Muscle layer of duodenum (tissue), 2 donors: ENCODE results near the gene OSM.
A peak's percentile ranks its signal among the peaks of the same experiment; 100 is the strongest.

Experiments used
- H3K27ac ChIP-seq: one replicate; pipeline ENCODE4 v1.7.0; 2013; ENCODE audit warnings: mild to moderate bottlenecking, low read length
- H3K27me3 ChIP-seq: one replicate; pipeline ENCODE4 v1.7.0; 2013; ENCODE audit warnings: low read depth, mild to moderate bottlenecking, control low read depth, low read length
- H3K36me3 ChIP-seq, 2 donors: one replicate each; pipeline ENCODE4 v1.7.0; 2013; ENCODE audit warnings: low read length in 2 of 2, control low read depth in 1 of 2, mild to moderate bottlenecking in 1 of 2; ENCODE audit not compliant: insufficient read depth in 2 of 2, control insufficient read depth in 1 of 2
- H3K4me1 ChIP-seq, 2 donors: one replicate each; pipeline ENCODE4 v1.7.0; 2013; ENCODE audit warnings: low read length in 2 of 2, mild to moderate bottlenecking in 2 of 2, control low read depth in 1 of 2, moderate library complexity in 1 of 2; ENCODE audit not compliant: insufficient read depth in 2 of 2, control insufficient read depth in 1 of 2
- H3K4me3 ChIP-seq, 2 donors: one replicate each; pipeline ENCODE4 v1.7.0; 2013; ENCODE audit warnings: low read length in 2 of 2, low read depth in 1 of 2, mild to moderate bottlenecking in 1 of 2
- H3K9me3 ChIP-seq, 2 donors: one replicate each; pipeline ENCODE4 v1.7.0; 2013; ENCODE audit warnings: low read length in 2 of 2, control low read depth in 1 of 2, mild to moderate bottlenecking in 1 of 2; ENCODE audit not compliant: control insufficient read depth in 1 of 2
- donor health status: healthy.

Gene OSM

GRCh38 chr22:30246814-30247376 is 19.8 kb downstream of the OSM start:
- Histone ChIP-seq H3K27ac (peak overlapping the region; percentile 69), H3K4me3 (peak overlapping the region; percentile 57 to 59), H3K9me3 (no peaks in the 10 kb centered on the region), H3K27me3 (peaks cover 4% of the 10 kb centered on the region), H3K4me1 (peaks cover 3 to 11% of the 10 kb centered on the region in 2 donors), H3K36me3 (peaks cover 0 to 6% of the 10 kb centered on the region in 2 donors)

- Histone ChIP-seq H3K4me1 (peaks cover 3 to 11% of the 10 kb centered on the region in 2 donors), H3K27ac (peak within 1 kb of the TSS; percentile 69), H3K9me3 (no peaks in the 10 kb centered on the region), H3K27me3 (peaks cover 4% of the 10 kb centered on the region), H3K4me3 (peak within 1 kb of the TSS; percentile 57 to 59), H3K36me3 (peaks cover 0 to 6% of the 10 kb centered on the region in 2 donors)
These were observed 20.5 kb downstream of the OSM start, which contains the start of gene LIF for GRCh38 chr22:30245985-30246813. TSS of gene LIF (minus strand) at chr22:30246759. CDS start at chr22:30246695, 64 bp downstream.

- peak overlapping the region; percentile 57 to 59 for H3K4me3 ChIP-seq
- peaks cover 0 to 6% of the 10 kb centered on the region in 2 donors for H3K36me3 ChIP-seq
- H3K27me3 ChIP-seq = peaks cover 4% of the 10 kb centered on the region
- H3K4me1 ChIP-seq = peaks cover 3 to 11% of the 10 kb centered on the region in 2 donors
- no peaks in the 10 kb centered on the region for H3K9me3 ChIP-seq
- peak overlapping the region; percentile 23 for H3K27ac ChIP-seq
These were observed 21.3 kb downstream of the OSM start for GRCh38 chr22:30245181-30245984.

GRCh38 chr22:30244641-30245040 is 22.0 kb downstream of the OSM start:
- no peak overlapping the region for H3K27ac ChIP-seq
- H3K36me3 ChIP-seq = peaks cover 0 to 6% of the 10 kb centered on the region in 2 donors
- no peaks in the 10 kb centered on the region for H3K9me3 ChIP-seq
- H3K27me3 ChIP-seq = peaks cover 4% of the 10 kb centered on the region
- peaks cover 3 to 11% of the 10 kb centered on the region in 2 donors for H3K4me1 ChIP-seq
- H3K4me3 ChIP-seq = no peak overlapping the region

- peaks cover 4% of the 10 kb centered on the region for H3K27me3 ChIP-seq
- H3K4me1 ChIP-seq = peaks cover 3 to 11% of the 10 kb centered on the region in 2 donors
- H3K27ac ChIP-seq = no peak overlapping the region
- H3K36me3 ChIP-seq = peaks cover 0 to 6% of the 10 kb centered on the region in 2 donors
- H3K4me3 ChIP-seq = no peak overlapping the region
- H3K9me3 ChIP-seq = no peaks in the 10 kb centered on the region
These were observed 22.6 kb downstream of the OSM start for GRCh38 chr22:30244066-30244465.

- H3K36me3 ChIP-seq = peaks cover 0 to 6% of the 10 kb centered on the region in 2 donors
- H3K27me3 ChIP-seq = peaks cover 4% of the 10 kb centered on the region
- H3K27ac ChIP-seq = no peak overlapping the region
- H3K9me3 ChIP-seq = no peaks in the 10 kb centered on the region
- peaks cover 3 to 11% of the 10 kb centered on the region in 2 donors for H3K4me1 ChIP-seq
- H3K4me3 ChIP-seq = no peak overlapping the region
These were observed 23.0 kb downstream of the OSM start for GRCh38 chr22:30243661-30244060.

GRCh38 chr22:30241576-30242371 is 24.9 kb downstream of the OSM start:
- H3K27ac ChIP-seq = no peak overlapping the region
- peaks cover 0 to 7% of the 10 kb centered on the region in 2 donors for H3K4me1 ChIP-seq
- peaks cover 4% of the 10 kb centered on the region for H3K27me3 ChIP-seq

GRCh38 chr22:30240541-30241417 is 25.9 kb downstream of the OSM start:
- Histone ChIP-seq H3K9me3 (no peaks in the 10 kb centered on the region), H3K4me3 (no peak overlapping the region), H3K36me3 (peaks cover 0 to 6% of the 10 kb centered on the region in 2 donors), H3K27ac (no peak overlapping the region), H3K27me3 (peaks cover 4% of the 10 kb centered on the region), H3K4me1 (peaks cover 0 to 4% of the 10 kb centered on the region in 2 donors)

More at GRCh38 chr22:30241576-30242371, 24.9 kb downstream of the OSM start:
- H3K4me3 ChIP-seq = no peak overlapping the region
- H3K36me3 ChIP-seq = peaks cover 0 to 6% of the 10 kb centered on the region in 2 donors
- no peaks in the 10 kb centered on the region for H3K9me3 ChIP-seq

- H3K4me1 ChIP-seq = no peaks in the 10 kb centered on the region
- peaks cover 0 to 6% of the 10 kb centered on the region in 2 donors for H3K36me3 ChIP-seq
- H3K27ac ChIP-seq = no peak overlapping the region
- no peak overlapping the region for H3K4me3 ChIP-seq
- peaks cover 4% of the 10 kb centered on the region for H3K27me3 ChIP-seq
- no peaks in the 10 kb centered on the region for H3K9me3 ChIP-seq
These were observed 26.9 kb downstream of the OSM start for GRCh38 chr22:30239488-30240405.
